CD14-positive monocyte (primary cell): Measurements from ENCODE around the gene PYGO2. TPM values are rescaled to one million over a fixed set of nuclear protein-coding genes. Genes with fewer than 3 reads are reported as not detected.
A peak's percentile ranks its signal among the peaks of the same experiment; 100 is the strongest.

Experiments used
- DNase-seq, 3 donors: peaks; one replicate each; pipeline ENCODE4 v3.0.0-alpha.2; 2011 to 2022
- H2AFZ ChIP-seq: 2 replicates; pipeline ENCODE4 v1.6.0; 2012; ENCODE audit warnings: mild to moderate bottlenecking, low read depth, low read length, inconsistent platforms; ENCODE audit not compliant: insufficient read depth, poor library complexity, severe bottlenecking
- H3K27ac ChIP-seq, 2 donors: 1 replicate in 1 of 2; 2 replicates in 1 of 2; pipeline ENCODE4 v1.5.1; 2012 to 2013; ENCODE audit warnings: low read length in 2 of 2, control low read depth in 1 of 2, inconsistent platforms in 1 of 2, low read depth in 1 of 2, mild to moderate bottlenecking in 1 of 2
- H3K27me3 ChIP-seq, 2 donors: one replicate each; pipeline versions ENCODE4 v1.6.0 to v1.6.1; 2011 to 2013; ENCODE audit warnings: low read length in 2 of 2; ENCODE audit not compliant: control insufficient read depth in 2 of 2, insufficient read depth in 2 of 2
- H3K36me3 ChIP-seq, 2 donors: replicated peaks in 1 of 2; 1 replicate in 1 of 2; 2 replicates in 1 of 2; pipeline versions ENCODE4 v1.5.1 to v1.6.1; 2012 to 2013; ENCODE audit warnings: low read length in 2 of 2, control low read depth in 1 of 2, inconsistent platforms in 1 of 2, mild to moderate bottlenecking in 1 of 2; ENCODE audit not compliant: insufficient read depth in 2 of 2, control insufficient read depth in 1 of 2
- H3K4me1 ChIP-seq, 2 donors: 1 replicate in 1 of 2; 2 replicates in 1 of 2; pipeline versions ENCODE4 v1.5.1 to v1.6.1; 2012 to 2013; ENCODE audit warnings: low read length in 2 of 2, control low read depth in 1 of 2, inconsistent platforms in 1 of 2, mild to moderate bottlenecking in 1 of 2, moderate library complexity in 1 of 2; ENCODE audit not compliant: insufficient read depth in 2 of 2, control insufficient read depth in 1 of 2
- H3K4me2 ChIP-seq: replicated peaks from 2 replicates; pipeline ENCODE3; 2012; ENCODE audit warnings: low read length, moderate library complexity, mild to moderate bottlenecking; ENCODE audit not compliant: poor library complexity, severe bottlenecking; ENCODE audit errors: extremely low read depth
- H3K4me3 ChIP-seq, 3 experiments: fragments of 200-600 bp in 1 of 3; sonication (generic) in 1 of 3; replicated peaks in 1 of 3; 1 replicate in 2 of 3; 2 replicates in 1 of 3; pipeline ENCODE4 v1.5.1; 2011 to 2013; ENCODE audit warnings: low read length in 3 of 3, mild to moderate bottlenecking in 3 of 3, control low read depth in 2 of 3, low read depth in 2 of 3, inconsistent platforms in 1 of 3, moderate library complexity in 1 of 3
- H3K79me2 ChIP-seq: 2 replicates; pipeline ENCODE4 v1.6.0; 2012; ENCODE audit warnings: mild to moderate bottlenecking, control low read depth, inconsistent platforms, low read length, moderate library complexity; ENCODE audit not compliant: insufficient read depth
- H3K9ac ChIP-seq: 2 replicates; pipeline ENCODE4 v1.6.0; 2017; ENCODE audit warnings: low read length, mild to moderate bottlenecking; ENCODE audit not compliant: insufficient read depth, poor library complexity, severe bottlenecking
- H3K9me3 ChIP-seq, 2 donors: replicated peaks in 1 of 2; 1 replicate in 1 of 2; 2 replicates in 1 of 2; pipeline versions ENCODE4 v1.5.1 to v1.6.1; 2012 to 2013; ENCODE audit warnings: low read length in 2 of 2, control low read depth in 1 of 2; ENCODE audit not compliant: control insufficient read depth in 1 of 2, insufficient read depth in 1 of 2
- H4K20me1 ChIP-seq: 2 replicates; pipeline ENCODE4 v1.6.0; 2012; ENCODE audit warnings: mild to moderate bottlenecking, low read length, control low read depth, moderate library complexity; ENCODE audit not compliant: insufficient read depth
- H3K27ac Mint-ChIP-seq, 7 donors: one replicate each; pipeline ENCODE4 v1.8.0; 2020; ENCODE audit warnings: mild to moderate bottlenecking in 7 of 7, mixed read lengths in 7 of 7, moderate library complexity in 6 of 7, inconsistent platforms in 2 of 7
- H3K27me3 Mint-ChIP-seq, 3 donors: one replicate each; pipeline ENCODE4 v1.8.0; 2021 to 2022; ENCODE audit warnings: low read depth in 3 of 3, mild to moderate bottlenecking in 3 of 3, mixed read lengths in 3 of 3, moderate library complexity in 3 of 3, inconsistent platforms in 1 of 3
- H3K36me3 Mint-ChIP-seq, 2 donors: one replicate each; pipeline ENCODE4 v1.8.0; 2020; ENCODE audit warnings: mixed read lengths in 2 of 2, inconsistent platforms in 1 of 2, mild to moderate bottlenecking in 1 of 2
- H3K4me1 Mint-ChIP-seq: one replicate; pipeline ENCODE4 v1.8.0; 2020; ENCODE audit warnings: mild to moderate bottlenecking, mixed read lengths
- H3K4me3 Mint-ChIP-seq, 2 donors: one replicate each; pipeline ENCODE4 v1.8.0; 2020; ENCODE audit warnings: mild to moderate bottlenecking in 2 of 2, mixed read lengths in 2 of 2, moderate library complexity in 1 of 2
- H3K9me3 Mint-ChIP-seq, 7 donors: one replicate each; pipeline ENCODE4 v1.8.0; 2020 to 2022; ENCODE audit warnings: mixed read lengths in 7 of 7, mild to moderate bottlenecking in 6 of 7, moderate library complexity in 6 of 7, inconsistent platforms in 2 of 7
- WGBS: methylation state at CpG from one replicate; pipeline ENCODE4 v1.1.5; 2013; ENCODE audit warnings: missing lambda C conversion rate; ENCODE audit not compliant: insufficient coverage; 5-methylcytosine and 5-hydroxymethylcytosine counted together
- intact Hi-C, 2 donors: fragments of 100-400 bp; cut with micrococcal nuclease; formaldehyde crosslinking; loops; one replicate each; pipeline versions ENCODE4 v1.15.0 to v1.15.1; 2023
- polyA plus RNA-seq, 3 donors: library from polyadenylated mRNA; depleted of rRNA in 1 of 3; unstranded in 2 of 3; stranded (reverse) in 1 of 3; fragments of 300-500 nt in 2 of 3; fragments of >200 nt in 1 of 3; fragmentation: Illumina TruSeq in 2 of 3; gene quantifications; 1 replicate in 2 of 3; 2 replicates in 1 of 3; pipeline ENCODE4 v1.2.3, GENCODE V29; 2012 to 2021
- TF ChIP-seq, protein P1 (sequence below): fragments of 200-600 bp; IDR thresholded peaks from one replicate; pipeline ENCODE4 v1.8.0; 2022; ENCODE audit warnings: antibody characterized with exemption, mild to moderate bottlenecking

The PYGO2 gene
- polyA plus RNA-seq, 3 donors, result 8.2 to 12.5 (median 12.0) TPM

DNA sequence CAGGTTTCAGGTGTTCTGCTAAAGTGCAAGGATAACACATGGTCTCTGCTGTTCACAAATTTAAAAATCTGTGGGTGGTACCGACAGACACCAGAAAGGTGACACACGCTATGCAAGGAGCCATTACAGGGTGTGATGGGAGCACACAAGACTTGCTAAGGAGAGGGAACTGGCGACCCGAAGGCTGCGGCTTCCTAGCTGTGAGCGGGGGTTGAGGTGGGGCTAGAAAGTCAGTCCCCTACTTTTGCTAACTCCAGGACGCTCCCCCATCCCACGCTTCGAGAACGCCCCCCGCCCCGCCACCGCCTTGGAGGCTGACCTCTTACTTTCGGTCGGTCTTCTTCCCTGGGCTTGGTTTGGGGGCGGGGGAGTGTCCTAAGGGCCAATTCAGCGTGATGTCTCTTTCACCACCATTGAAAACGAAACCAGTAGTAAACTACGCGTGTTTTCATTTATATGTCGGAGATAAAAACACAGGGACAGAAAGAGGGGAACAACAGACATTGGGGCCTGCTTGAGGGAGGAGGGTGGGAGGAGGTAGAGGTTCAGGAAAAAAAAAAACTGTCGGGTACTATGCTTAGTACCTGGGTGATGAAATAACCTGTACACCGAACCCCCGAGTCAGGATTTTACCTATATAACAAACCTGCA lies 14.0 kb upstream of the PYGO2 start:
- 0% methylated on average over 1 of the region's 24 CpGs for WGBS

DNA sequence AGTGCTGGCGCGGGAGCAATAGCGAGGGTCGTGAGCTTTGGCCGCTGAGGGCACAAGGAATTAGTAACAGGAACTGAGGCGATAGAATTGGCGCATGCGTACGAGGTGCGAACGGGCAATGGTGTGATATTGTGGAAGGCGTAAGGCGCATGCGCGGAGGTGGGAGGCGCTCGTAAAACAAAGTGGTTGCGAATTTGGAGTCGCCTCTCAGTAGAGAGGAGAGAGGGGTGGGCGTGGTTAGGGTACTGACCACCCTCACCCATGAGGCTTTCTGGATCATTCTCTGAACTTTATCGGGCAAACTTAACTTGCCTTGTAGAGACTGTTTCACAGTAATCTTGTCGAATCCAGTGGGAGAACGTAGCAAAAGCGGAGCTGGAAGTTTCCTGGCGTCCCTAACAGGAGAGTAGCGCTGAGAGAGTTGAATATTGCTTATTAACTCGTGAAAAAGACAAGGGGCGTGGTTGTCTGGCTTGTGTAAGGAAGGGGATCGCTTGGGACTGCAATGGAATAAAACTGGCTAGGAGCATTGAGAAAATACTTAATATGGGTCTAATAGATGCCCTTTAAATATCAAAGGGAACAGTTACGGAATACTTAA lies 13.3 kb upstream of the PYGO2 start:
- H3K4me3 ChIP-seq, result peak overlapping the region; percentile 61 to 95 (median 92)
- H3K27me3 Mint-ChIP-seq, result peaks cover 0 to 3% (median 0%) of the 10 kb centered on the region in 3 donors
- peaks cover 0 to 2% of the 10 kb centered on the region in 2 donors for H3K36me3 ChIP-seq
- H2AFZ ChIP-seq, result peak overlapping the region; percentile 89
- WGBS, result 0% methylated on average over 27 of the region's 30 CpGs
- peak; percentile 95 to 96 (median 96) for DNase-seq
- H3K27ac Mint-ChIP-seq, result no peak overlapping the region
- peak overlapping the region; percentile 82 for H3K9ac ChIP-seq
- H3K9me3 ChIP-seq, result no peaks in the 10 kb centered on the region
- peaks cover 81% of the 10 kb centered on the region for H3K79me2 ChIP-seq
- no peaks in the 10 kb centered on the region for H3K9me3 Mint-ChIP-seq
- peak overlapping the region; percentile 99 for H3K4me2 ChIP-seq
- peaks cover 10 to 21% of the 10 kb centered on the region in 2 donors for H3K36me3 Mint-ChIP-seq
- no peaks in the 10 kb centered on the region for H3K27me3 ChIP-seq
- peaks cover 47 to 54% of the 10 kb centered on the region in 2 donors for H3K4me1 ChIP-seq
- TF ChIP-seq, protein P1, sequence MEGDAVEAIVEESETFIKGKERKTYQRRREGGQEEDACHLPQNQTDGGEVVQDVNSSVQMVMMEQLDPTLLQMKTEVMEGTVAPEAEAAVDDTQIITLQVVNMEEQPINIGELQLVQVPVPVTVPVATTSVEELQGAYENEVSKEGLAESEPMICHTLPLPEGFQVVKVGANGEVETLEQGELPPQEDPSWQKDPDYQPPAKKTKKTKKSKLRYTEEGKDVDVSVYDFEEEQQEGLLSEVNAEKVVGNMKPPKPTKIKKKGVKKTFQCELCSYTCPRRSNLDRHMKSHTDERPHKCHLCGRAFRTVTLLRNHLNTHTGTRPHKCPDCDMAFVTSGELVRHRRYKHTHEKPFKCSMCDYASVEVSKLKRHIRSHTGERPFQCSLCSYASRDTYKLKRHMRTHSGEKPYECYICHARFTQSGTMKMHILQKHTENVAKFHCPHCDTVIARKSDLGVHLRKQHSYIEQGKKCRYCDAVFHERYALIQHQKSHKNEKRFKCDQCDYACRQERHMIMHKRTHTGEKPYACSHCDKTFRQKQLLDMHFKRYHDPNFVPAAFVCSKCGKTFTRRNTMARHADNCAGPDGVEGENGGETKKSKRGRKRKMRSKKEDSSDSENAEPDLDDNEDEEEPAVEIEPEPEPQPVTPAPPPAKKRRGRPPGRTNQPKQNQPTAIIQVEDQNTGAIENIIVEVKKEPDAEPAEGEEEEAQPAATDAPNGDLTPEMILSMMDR, result no peak
- intact Hi-C loops, result loop anchor here (5.0 kb wide), 3 partner anchors 32 to 87 kb away; partner anchors contain the start of gene EFNA4 (in 1 of the 2)
- H3K4me1 Mint-ChIP-seq, result peaks cover 37% of the 10 kb centered on the region
- no peak overlapping the region for H3K4me3 Mint-ChIP-seq
- H4K20me1 ChIP-seq, result peaks cover 35% of the 10 kb centered on the region
- H3K27ac ChIP-seq, result peak overlapping the region; percentile 94 to 98

More for the DNA sequence above, 14.0 kb upstream of the PYGO2 start:
- Histone ChIP-seq H3K27ac (peak overlapping the region; percentile 94 to 98), H3K36me3 (no peaks in the 10 kb centered on the region), H3K79me2 (peaks cover 75% of the 10 kb centered on the region), H3K9me3 (no peaks in the 10 kb centered on the region), H3K9ac (peak overlapping the region; percentile 82), H3K4me1 (peaks cover 40 to 48% of the 10 kb centered on the region in 2 donors), H4K20me1 (peaks cover 28% of the 10 kb centered on the region), H3K4me2 (peak overlapping the region; percentile 99), H3K4me3 (peak overlapping the region; percentile 61 to 95 (median 92)), H3K27me3 (no peaks in the 10 kb centered on the region), H2AFZ (peak overlapping the region; percentile 89)
- Mint-ChIP-seq H3K9me3 (no peaks in the 10 kb centered on the region), H3K4me3 (no peak overlapping the region), H3K27me3 (peaks cover 0 to 3% (median 0%) of the 10 kb centered on the region in 3 donors), H3K27ac (no peak overlapping the region), H3K4me1 (peaks cover 32% of the 10 kb centered on the region), H3K36me3 (peaks cover 10 to 25% of the 10 kb centered on the region in 2 donors)
- DNase-seq, result peak; percentile 57 to 60 (median 58)
- intact Hi-C loops, result no loop called here
- TF ChIP-seq, protein P1, result no peak
